Lower leg skin (tissue), 4 donors: ENCODE results near the gene PMEPA1. TPM values are rescaled to one million over a fixed set of nuclear protein-coding genes. Genes with fewer than 3 reads are reported as not detected.

Source experiments
- DNase-seq, 2 donors: peaks; one replicate each; pipeline ENCODE4 v3.0.0-alpha.2; 2019; ENCODE audit warnings: low spot score in 2 of 2
- H3K4me3 ChIP-seq: fragments of 200-600 bp; sonication (generic); 2 replicates; pipeline ENCODE4 v1.5.1; 2017; ENCODE audit warnings: mild to moderate bottlenecking, low read depth; ENCODE audit not compliant: poor library complexity, severe bottlenecking
- CTCF ChIP-seq, 3 donors: fragments of 450-650 bp; IDR thresholded peaks; one replicate each; pipeline ENCODE4 v1.5.1; 2016; ENCODE audit warnings: antibody characterized with exemption in 3 of 3, mild to moderate bottlenecking in 3 of 3, moderate library complexity in 2 of 3
- POLR2A ChIP-seq, 2 donors: fragments of 450-650 bp; IDR thresholded peaks; one replicate each; pipeline ENCODE4 v1.6.1; 2016 to 2017; ENCODE audit warnings: antibody characterized with exemption in 2 of 2, mild to moderate bottlenecking in 1 of 2, moderate library complexity in 1 of 2
- WGBS, 2 donors: methylation state at CpG; one replicate each; pipeline ENCODE4 v1.1.5; 2018; 5-methylcytosine and 5-hydroxymethylcytosine counted together
- intact Hi-C: fragments of 100-400 bp; cut with DNase I; formaldehyde crosslinking; loops from one replicate; pipeline ENCODE4 v1.15.0; 2023; ENCODE audit warnings: low total_unique reads
- total RNA-seq, 4 donors: library from RNA; depleted of rRNA; stranded (reverse); fragments of >200 nt; gene quantifications; one replicate each; pipeline ENCODE4 v1.1.0, GENCODE V29; 2016

The PMEPA1 gene
- total RNA-seq, 4 donors from 2014 or later = 4.3 to 22.1 (median 11.8) TPM

DNA sequence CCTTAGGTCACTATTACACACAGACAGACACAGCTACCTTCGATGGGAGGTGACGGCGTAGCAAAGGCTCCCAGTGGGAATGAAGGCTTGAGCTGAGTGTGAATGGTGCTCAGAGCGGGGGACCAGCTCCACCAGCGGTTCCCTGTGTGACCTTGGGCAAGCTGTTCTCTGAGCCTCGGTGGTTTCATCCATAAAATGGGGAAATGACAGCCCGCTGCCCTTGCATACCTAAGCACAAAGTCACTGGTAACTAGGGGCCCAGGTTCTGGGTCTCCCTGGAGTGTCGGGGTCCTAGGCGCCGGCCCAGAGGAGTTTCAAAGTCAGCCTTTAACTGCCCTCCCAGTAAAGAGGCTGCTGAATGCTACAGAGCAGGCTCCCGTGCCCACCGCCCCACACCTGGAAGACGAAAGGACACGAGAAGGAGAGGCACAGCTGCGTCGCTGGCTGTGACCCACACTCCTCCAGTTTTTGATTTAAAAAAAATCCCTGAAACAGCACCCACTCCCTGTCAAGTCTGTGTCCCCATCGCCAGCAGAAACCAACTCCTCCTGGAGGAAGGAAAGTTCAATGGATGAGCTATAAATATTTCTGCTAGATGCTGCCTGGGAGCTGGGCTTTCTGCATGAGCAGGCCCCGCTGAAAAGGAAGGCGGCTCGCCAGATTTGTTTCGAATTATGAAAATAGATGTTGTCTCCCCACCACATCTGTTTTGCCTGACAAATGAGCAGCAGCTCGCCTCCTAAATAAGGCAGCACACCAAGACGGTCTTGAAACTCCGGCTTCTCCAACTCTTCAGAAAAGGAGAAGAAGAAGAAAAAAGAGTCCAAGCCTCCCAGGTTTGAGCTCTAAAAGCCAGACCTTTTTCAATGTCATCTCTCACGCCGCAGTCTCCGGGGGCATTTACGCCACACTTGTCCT lies 27.4 kb downstream of the PMEPA1 start:
- 76 to 82% methylated on average over 26 to 28 of the region's 28 CpGs for WGBS, 2 donors
- intact Hi-C loops = no loop called here
- DNase-seq = no peak
- no peak overlapping the region for H3K4me3 ChIP-seq
- TF ChIP-seq CTCF (IDR thresholded peaks at IDR 0.05) = no peak
- TF ChIP-seq POLR2A (IDR thresholded peaks at IDR 0.05) = no peak

DNA sequence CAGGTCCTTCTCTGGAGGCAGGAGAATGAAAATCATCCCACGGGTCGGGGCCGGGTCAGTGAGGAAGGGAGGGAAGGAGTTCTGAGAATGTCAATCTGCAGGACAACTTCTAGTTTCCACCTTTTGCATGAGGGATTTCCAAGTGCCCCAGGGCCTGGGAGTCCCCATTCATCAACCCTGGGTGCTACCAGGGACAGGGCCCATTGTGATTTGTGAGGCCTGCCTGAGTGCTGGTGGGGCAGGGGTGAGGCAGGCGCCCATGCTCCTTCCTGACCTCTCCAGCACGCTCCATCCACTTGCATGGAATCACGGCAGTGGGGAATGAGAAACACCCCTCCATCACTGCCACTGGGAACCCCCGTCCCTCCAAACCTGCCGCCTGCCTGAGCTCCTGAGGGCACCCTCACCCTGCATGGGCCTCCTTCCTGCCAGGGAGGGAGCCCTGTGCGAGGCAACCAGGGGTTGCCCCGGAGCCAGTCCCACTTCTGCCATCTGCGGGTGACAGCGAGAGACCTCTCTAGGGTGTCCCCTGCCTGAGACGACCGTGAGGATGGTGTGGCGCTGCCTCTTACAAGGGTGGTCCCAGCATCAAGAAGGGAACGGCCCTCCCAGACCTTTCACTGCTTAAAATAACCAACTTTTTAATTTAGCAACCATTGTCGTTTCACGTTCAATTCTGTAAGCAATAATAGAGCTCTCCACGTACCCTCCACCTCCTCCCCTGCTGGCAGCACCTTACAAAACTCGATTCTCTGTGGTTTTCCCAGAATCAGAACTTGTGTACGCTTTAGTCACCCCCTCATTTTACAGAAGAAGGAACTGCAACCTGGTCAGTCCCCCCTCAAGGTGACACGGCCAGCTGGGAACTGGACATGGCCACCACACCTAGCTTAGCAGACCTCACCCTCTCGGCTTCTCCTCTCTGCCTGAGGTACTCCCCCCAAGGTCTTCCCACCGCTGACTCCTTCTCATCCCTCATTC lies 28.6 kb downstream of the PMEPA1 start:
- intact Hi-C loops = no loop called here
- DNase-seq = no peak
- TF ChIP-seq CTCF (IDR thresholded peaks at IDR 0.05) (no peak), POLR2A (IDR thresholded peaks at IDR 0.05) (no peak)
- no peak overlapping the region for H3K4me3 ChIP-seq
- WGBS, 2 donors = 83% methylated on average over 23 to 24 of the region's 24 CpGs

GRCh38 chr20:57680131-57680716 lies 29.6 kb downstream of the PMEPA1 start:
- intact Hi-C loops = no loop called here
- H3K4me3 ChIP-seq = no peak overlapping the region
- TF ChIP-seq POLR2A (IDR thresholded peaks at IDR 0.05) (no peak), CTCF (IDR thresholded peaks at IDR 0.05) (no peak)
- 53 to 54% methylated on average over 12 of the region's 12 CpGs for WGBS, 2 donors
- DNase-seq = no peak

GRCh38 chr20:57679113-57679512 lies 30.7 kb downstream of the PMEPA1 start:
- no peak overlapping the region for H3K4me3 ChIP-seq
- 87 to 90% methylated on average over 6 of the region's 6 CpGs for WGBS, 2 donors
- TF ChIP-seq CTCF (IDR thresholded peaks at IDR 0.05) (no peak), POLR2A (IDR thresholded peaks at IDR 0.05) (no peak)
- intact Hi-C loops = no loop called here
- no peak for DNase-seq

- no peak overlapping the region for H3K4me3 ChIP-seq
- TF ChIP-seq CTCF (IDR thresholded peaks at IDR 0.05) (no peak), POLR2A (IDR thresholded peaks at IDR 0.05) (no peak)
- 62 to 71% methylated on average over 12 of the region's 12 CpGs for WGBS, 2 donors
- intact Hi-C loops = no loop called here
- DNase-seq = no peak
Observed at GRCh38 chr20:57678340-57678739, 31.5 kb downstream of the PMEPA1 start.
